ENCODE results near the gene CHSY3.
A peak's percentile ranks its signal among the peaks of the same experiment; 100 is the strongest.

CHSY3 gene

DNA sequence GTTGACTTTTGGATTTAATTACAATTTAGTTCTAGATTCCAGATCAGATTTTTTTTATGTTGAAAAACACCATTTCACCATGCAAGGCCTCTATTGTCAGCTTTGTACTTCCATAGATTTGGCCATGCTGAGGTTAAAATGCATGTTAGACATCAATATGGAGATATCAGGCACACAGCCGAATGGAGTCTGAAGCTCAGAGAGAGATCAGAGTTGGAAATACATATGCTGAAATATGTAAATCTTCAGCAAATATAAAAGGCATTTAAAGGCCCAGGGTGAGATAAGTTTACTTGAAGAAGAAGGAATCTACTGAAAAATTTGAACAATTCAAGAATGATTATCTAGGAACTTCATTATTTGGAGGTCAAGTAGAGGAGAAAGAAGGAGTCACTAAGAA, 139.6 kb downstream of the CHSY3 start:
- Histone ChIP-seq H4K8ac (ENCODE audit: low read length) (no peak overlapping the region), H3K27ac (ENCODE audit: low read length, poor library complexity, severe bottlenecking) (no peak overlapping the region), H3K23ac (ENCODE audit: low read length in 2 of 2) (no peak overlapping the region), H3K4me3 (ENCODE audit: insufficient read depth in 1 of 2, low read depth in 1 of 2, low read length in 2 of 2) (no peak overlapping the region), H2BK120ac (ENCODE audit: low read depth, low read length) (no peak overlapping the region), H2BK15ac (ENCODE audit: low read depth, poor library complexity, severe bottlenecking) (no peak overlapping the region), H3K4me1 (ENCODE audit: control insufficient read depth, insufficient read depth, low read depth, low read length) (no peaks in the 10 kb centered on the region), H3K9ac (ENCODE audit: low read length) (no peak overlapping the region), H3K4ac (ENCODE audit: low read depth in 1 of 2, low read length in 2 of 2) (no peak overlapping the region), H4K91ac (ENCODE audit: low read length) (no peak overlapping the region), H2AFZ (ENCODE audit: low read depth, low read length) (no peak overlapping the region), H2BK12ac (ENCODE audit: low read length in 2 of 2) (no peak overlapping the region), H3K36me3 (ENCODE audit: control insufficient read depth in 1 of 2, insufficient read depth in 2 of 2, low read depth in 1 of 2, low read length in 2 of 2) (no peaks in the 10 kb centered on the region), H2AK5ac (ENCODE audit: low read length, severe bottlenecking) (no peak overlapping the region), H2BK5ac (ENCODE audit: low read depth, low read length, poor library complexity, severe bottlenecking) (no peak overlapping the region), H3K9me3 (ENCODE audit: control insufficient read depth, low read length) (no peaks in the 10 kb centered on the region), H3K14ac (ENCODE audit: low read length in 2 of 2) (no peak overlapping the region), H3K79me1 (replicated peaks; ENCODE audit: low read length, poor library complexity, severe bottlenecking) (no peaks in the 10 kb centered on the region), H3K18ac (ENCODE audit: low read depth in 1 of 2, low read length in 2 of 2) (no peak overlapping the region), H3K27me3 (ENCODE audit: control insufficient read depth in 1 of 2, insufficient read depth in 1 of 2, low read length in 2 of 2) (no peaks in the 10 kb centered on the region), H3K4me2 (ENCODE audit: low read length, poor library complexity, severe bottlenecking) (no peak overlapping the region)
- WGBS, result 100% methylated on average over 1 of the region's 1 CpG
- no peak for DNase-seq

GRCh38 chr5:130045334-130045733, 141.1 kb downstream of the CHSY3 start:
- Histone ChIP-seq H2AK5ac (ENCODE audit: low read length, severe bottlenecking) (no peak overlapping the region), H3K4ac (ENCODE audit: low read depth in 1 of 2, low read length in 2 of 2) (peak overlapping the region in 1 of 2 experiments; percentile 61), H4K91ac (ENCODE audit: low read length) (no peak overlapping the region), H2BK120ac (ENCODE audit: low read depth, low read length) (no peak overlapping the region), H4K8ac (ENCODE audit: low read length) (no peak overlapping the region), H2BK12ac (ENCODE audit: low read length in 2 of 2) (no peak overlapping the region), H3K4me2 (ENCODE audit: low read length, poor library complexity, severe bottlenecking) (no peak overlapping the region), H3K27ac (ENCODE audit: low read length, poor library complexity, severe bottlenecking) (no peak overlapping the region), H2AFZ (ENCODE audit: low read depth, low read length) (peak overlapping the region; percentile 71), H3K14ac (ENCODE audit: low read length in 2 of 2) (no peak overlapping the region), H3K9ac (ENCODE audit: low read length) (no peak overlapping the region), H3K27me3 (ENCODE audit: control insufficient read depth in 1 of 2, insufficient read depth in 1 of 2, low read length in 2 of 2) (no peaks in the 10 kb centered on the region), H3K36me3 (ENCODE audit: control insufficient read depth in 1 of 2, insufficient read depth in 2 of 2, low read depth in 1 of 2, low read length in 2 of 2) (no peaks in the 10 kb centered on the region), H2BK15ac (ENCODE audit: low read depth, poor library complexity, severe bottlenecking) (no peak overlapping the region), H3K79me1 (replicated peaks; ENCODE audit: low read length, poor library complexity, severe bottlenecking) (no peaks in the 10 kb centered on the region), H3K4me3 (ENCODE audit: insufficient read depth in 1 of 2, low read depth in 1 of 2, low read length in 2 of 2) (no peak overlapping the region), H3K18ac (ENCODE audit: low read depth in 1 of 2, low read length in 2 of 2) (peak overlapping the region in 1 of 2 experiments; percentile 24), H3K4me1 (ENCODE audit: control insufficient read depth, insufficient read depth, low read depth, low read length) (no peaks in the 10 kb centered on the region), H3K23ac (ENCODE audit: low read length in 2 of 2) (no peak overlapping the region), H3K9me3 (ENCODE audit: control insufficient read depth, low read length) (no peaks in the 10 kb centered on the region), H2BK5ac (ENCODE audit: low read depth, low read length, poor library complexity, severe bottlenecking) (no peak overlapping the region)
- DNase-seq, result peak; percentile 76
- WGBS, result 56% methylated on average over 3 of the region's 3 CpGs

- no peak overlapping the region for H2BK12ac ChIP-seq (ENCODE audit: low read length in 2 of 2)
- no peak overlapping the region for H3K27ac ChIP-seq (ENCODE audit: low read length, poor library complexity, severe bottlenecking)
- no peak overlapping the region for H4K8ac ChIP-seq (ENCODE audit: low read length)
- no peak overlapping the region for H2BK120ac ChIP-seq (ENCODE audit: low read depth, low read length)
- H3K36me3 ChIP-seq (ENCODE audit: control insufficient read depth in 1 of 2, insufficient read depth in 2 of 2, low read depth in 1 of 2, low read length in 2 of 2), result no peaks in the 10 kb centered on the region
- no peak overlapping the region for H3K9ac ChIP-seq (ENCODE audit: low read length)
- H3K4me3 ChIP-seq (ENCODE audit: insufficient read depth in 1 of 2, low read depth in 1 of 2, low read length in 2 of 2), result no peak overlapping the region
- H3K79me1 ChIP-seq (replicated peaks; ENCODE audit: low read length, poor library complexity, severe bottlenecking), result no peaks in the 10 kb centered on the region
- no peak overlapping the region for H3K18ac ChIP-seq (ENCODE audit: low read depth in 1 of 2, low read length in 2 of 2)
- H3K9me3 ChIP-seq (ENCODE audit: control insufficient read depth, low read length), result no peaks in the 10 kb centered on the region
- H2AK5ac ChIP-seq (ENCODE audit: low read length, severe bottlenecking), result no peak overlapping the region
- no peak overlapping the region for H3K4me2 ChIP-seq (ENCODE audit: low read length, poor library complexity, severe bottlenecking)
- H3K14ac ChIP-seq (ENCODE audit: low read length in 2 of 2), result no peak overlapping the region
- no peak overlapping the region for H2BK15ac ChIP-seq (ENCODE audit: low read depth, poor library complexity, severe bottlenecking)
- no peaks in the 10 kb centered on the region for H3K27me3 ChIP-seq (ENCODE audit: control insufficient read depth in 1 of 2, insufficient read depth in 1 of 2, low read length in 2 of 2)
- H2BK5ac ChIP-seq (ENCODE audit: low read depth, low read length, poor library complexity, severe bottlenecking), result no peak overlapping the region
- no peak overlapping the region for H3K23ac ChIP-seq (ENCODE audit: low read length in 2 of 2)
- 96% methylated on average over 2 of the region's 3 CpGs for WGBS
- no peak for DNase-seq
- H3K4me1 ChIP-seq (ENCODE audit: control insufficient read depth, insufficient read depth, low read depth, low read length), result no peaks in the 10 kb centered on the region
- no peak overlapping the region for H4K91ac ChIP-seq (ENCODE audit: low read length)
- no peak overlapping the region for H3K4ac ChIP-seq (ENCODE audit: low read depth in 1 of 2, low read length in 2 of 2)
- H2AFZ ChIP-seq (ENCODE audit: low read depth, low read length), result no peak overlapping the region
Measured at GRCh38 chr5:130050585-130050984, 146.3 kb downstream of the CHSY3 start.

- WGBS, result 67% methylated on average over 1 of the region's 1 CpG
- Histone ChIP-seq H3K4me1 (ENCODE audit: control insufficient read depth, insufficient read depth, low read depth, low read length) (no peaks in the 10 kb centered on the region), H2BK120ac (ENCODE audit: low read depth, low read length) (no peak overlapping the region), H3K18ac (ENCODE audit: low read depth in 1 of 2, low read length in 2 of 2) (no peak overlapping the region), H3K4ac (ENCODE audit: low read depth in 1 of 2, low read length in 2 of 2) (no peak overlapping the region), H2BK5ac (ENCODE audit: low read depth, low read length, poor library complexity, severe bottlenecking) (no peak overlapping the region), H3K4me2 (ENCODE audit: low read length, poor library complexity, severe bottlenecking) (no peak overlapping the region), H3K79me1 (replicated peaks; ENCODE audit: low read length, poor library complexity, severe bottlenecking) (no peaks in the 10 kb centered on the region), H4K91ac (ENCODE audit: low read length) (no peak overlapping the region), H3K14ac (ENCODE audit: low read length in 2 of 2) (no peak overlapping the region), H3K27ac (ENCODE audit: low read length, poor library complexity, severe bottlenecking) (no peak overlapping the region), H4K8ac (ENCODE audit: low read length) (no peak overlapping the region), H2AFZ (ENCODE audit: low read depth, low read length) (no peak overlapping the region), H3K23ac (ENCODE audit: low read length in 2 of 2) (no peak overlapping the region), H2AK5ac (ENCODE audit: low read length, severe bottlenecking) (no peak overlapping the region), H2BK12ac (ENCODE audit: low read length in 2 of 2) (no peak overlapping the region), H3K36me3 (ENCODE audit: control insufficient read depth in 1 of 2, insufficient read depth in 2 of 2, low read depth in 1 of 2, low read length in 2 of 2) (no peaks in the 10 kb centered on the region), H3K4me3 (ENCODE audit: insufficient read depth in 1 of 2, low read depth in 1 of 2, low read length in 2 of 2) (no peak overlapping the region), H3K9me3 (ENCODE audit: control insufficient read depth, low read length) (no peaks in the 10 kb centered on the region), H3K9ac (ENCODE audit: low read length) (no peak overlapping the region), H3K27me3 (ENCODE audit: control insufficient read depth in 1 of 2, insufficient read depth in 1 of 2, low read length in 2 of 2) (no peaks in the 10 kb centered on the region), H2BK15ac (ENCODE audit: low read depth, poor library complexity, severe bottlenecking) (no peak overlapping the region)
- peak; percentile 34 for DNase-seq
Measured at GRCh38 chr5:130052752-130053151, 148.5 kb downstream of the CHSY3 start.
